ENCODE results near the gene ADAMTS14. TPM values are rescaled to one million over a fixed set of nuclear protein-coding genes. Genes with fewer than 3 reads are reported as not detected.
"Not testable (repeated sequence)": the region's sequence is repeated elsewhere in the genome, so short reads cannot be mapped to it uniquely, and the experiment has no call there.

Gene ADAMTS14
- total RNA-seq, 1 donor, result 0.86 TPM

- DNase-seq (ENCODE audit: low read depth), result no peak
- TF ChIP-seq CTCF (IDR thresholded peaks at IDR 0.05; ENCODE audit: insufficient read depth, low read depth, low read length), result no peak
- no peak overlapping the region for H3K4me3 ChIP-seq (ENCODE audit: low read depth, low read length)
Observed at GRCh38 chr10:70660722-70661121, 11.6 kb upstream of the ADAMTS14 start.

GRCh38 chr10:70661623-70662361, 10.5 kb upstream of the ADAMTS14 start:
- TF ChIP-seq CTCF (IDR thresholded peaks at IDR 0.05; ENCODE audit: insufficient read depth, low read depth, low read length), result no peak
- no peak overlapping the region for H3K4me3 ChIP-seq (ENCODE audit: low read depth, low read length)
- no peak for DNase-seq (ENCODE audit: low read depth)

- no peak for TF ChIP-seq CTCF (IDR thresholded peaks at IDR 0.05; ENCODE audit: insufficient read depth, low read depth, low read length)
- no peak overlapping the region for H3K4me3 ChIP-seq (ENCODE audit: low read depth, low read length)
- peak; percentile 83 for DNase-seq (ENCODE audit: low read depth)
Observed at GRCh38 chr10:70662362-70663220, 9.7 kb upstream of the ADAMTS14 start.

- peak; percentile 31 for DNase-seq (ENCODE audit: low read depth)
- not testable (repeated sequence) for H3K4me3 ChIP-seq (ENCODE audit: low read depth, low read length)
Observed at GRCh38 chr10:70663458-70664409, 8.6 kb upstream of the ADAMTS14 start.

- no peak for TF ChIP-seq CTCF (IDR thresholded peaks at IDR 0.05; ENCODE audit: insufficient read depth, low read depth, low read length)
- peak; percentile 91 for DNase-seq (ENCODE audit: low read depth)
- H3K4me3 ChIP-seq (ENCODE audit: low read depth, low read length), result no peak overlapping the region
Observed at GRCh38 chr10:70664702-70665195, 7.6 kb upstream of the ADAMTS14 start.

- no peak for TF ChIP-seq CTCF (IDR thresholded peaks at IDR 0.05; ENCODE audit: insufficient read depth, low read depth, low read length)
- no peak overlapping the region for H3K4me3 ChIP-seq (ENCODE audit: low read depth, low read length)
- DNase-seq (ENCODE audit: low read depth), result peak; percentile 13
Observed at GRCh38 chr10:70666960-70667798, 5.1 kb upstream of the ADAMTS14 start.

GRCh38 chr10:70667818-70668217, 4.5 kb upstream of the ADAMTS14 start:
- not testable (repeated sequence) for DNase-seq (ENCODE audit: low read depth)

More at GRCh38 chr10:70667818-70668217, 4.5 kb upstream of the ADAMTS14 start:
- not testable (repeated sequence) for H3K4me3 ChIP-seq (ENCODE audit: low read depth, low read length)

Data from fibroblast of villous mesenchyme (primary cell).